Suprapubic skin (tissue), 4 donors: ENCODE results near the gene PPP4C. TPM values are rescaled to one million over a fixed set of nuclear protein-coding genes. Genes with fewer than 3 reads are reported as not detected.

ENCODE experiments used
- DNase-seq, 2 donors: peaks; one replicate each; pipeline ENCODE4 v3.0.0-alpha.2; 2019; ENCODE audit warnings: low spot score in 2 of 2
- H3K27ac ChIP-seq: fragments of 200-600 bp; sonication (generic); one replicate; pipeline ENCODE4 v1.5.1; 2019
- H3K27me3 ChIP-seq: fragments of 200-600 bp; sonication (generic); one replicate; pipeline ENCODE4 v1.5.1; 2019
- H3K36me3 ChIP-seq: fragments of 200-600 bp; sonication (generic); one replicate; pipeline ENCODE4 v1.5.1; 2019
- H3K4me1 ChIP-seq: fragments of 200-600 bp; sonication (generic); one replicate; pipeline ENCODE4 v1.5.1; 2019
- H3K4me3 ChIP-seq: fragments of 200-600 bp; sonication (generic); one replicate; pipeline ENCODE4 v1.5.1; 2019; ENCODE audit warnings: mild to moderate bottlenecking
- H3K9me3 ChIP-seq: fragments of 200-600 bp; sonication (generic); one replicate; pipeline ENCODE4 v1.5.1; 2019
- EP300 ChIP-seq: sonication (generic); formaldehyde crosslinking; IDR thresholded peaks from one replicate; pipeline ENCODE4 v1.6.1; 2017; ENCODE audit warnings: antibody characterized with exemption
- POLR2A ChIP-seq, 2 donors: fragments of 450-650 bp; IDR thresholded peaks; one replicate each; pipeline ENCODE4 v1.6.1; 2017; ENCODE audit warnings: antibody characterized with exemption in 2 of 2, mild to moderate bottlenecking in 2 of 2, moderate library complexity in 2 of 2
- POLR2AphosphoS5 ChIP-seq, 3 donors: sonication (generic); formaldehyde crosslinking; IDR thresholded peaks; one replicate each; pipeline ENCODE4 v1.6.1; 2017; ENCODE audit warnings: antibody characterized with exemption in 3 of 3
- WGBS: methylation state at CpG from one replicate; pipeline ENCODE4 v1.1.5; 2018; 5-methylcytosine and 5-hydroxymethylcytosine counted together
- total RNA-seq, 4 donors: library from RNA; depleted of rRNA; stranded (reverse); fragments of >200 nt; gene quantifications; one replicate each; pipeline ENCODE4 v1.1.0, GENCODE V29; 2016
- TF ChIP-seq, protein P1 (sequence below), 2 donors: fragments of 200-600 bp in 1 of 2; fragments of 450-650 bp in 1 of 2; sonication (generic) in 1 of 2; IDR thresholded peaks; one replicate each; pipeline ENCODE4 v1.5.1; 2016 to 2019; ENCODE audit warnings: antibody characterized with exemption in 2 of 2, mild to moderate bottlenecking in 1 of 2, moderate library complexity in 1 of 2

Gene PPP4C
- total RNA-seq, 4 donors from 2014 or later: 52.0 to 66.0 (median 61.2) TPM

GRCh38 chr16:30063893-30064728, 11.7 kb upstream of the PPP4C start:
- Histone ChIP-seq H3K27ac (peak overlapping the region; percentile 98), H3K4me1 (peaks cover 52% of the 10 kb centered on the region), H3K4me3 (peak overlapping the region; percentile 96), H3K36me3 (peaks cover 18% of the 10 kb centered on the region), H3K9me3 (no peaks in the 10 kb centered on the region), H3K27me3 (no peaks in the 10 kb centered on the region)
- DNase-seq: no peak
- 0% methylated on average over 13 of the region's 27 CpGs for WGBS
- no peak for TF ChIP-seq POLR2A (IDR thresholded peaks at IDR 0.05)
- TF ChIP-seq, protein P1, sequence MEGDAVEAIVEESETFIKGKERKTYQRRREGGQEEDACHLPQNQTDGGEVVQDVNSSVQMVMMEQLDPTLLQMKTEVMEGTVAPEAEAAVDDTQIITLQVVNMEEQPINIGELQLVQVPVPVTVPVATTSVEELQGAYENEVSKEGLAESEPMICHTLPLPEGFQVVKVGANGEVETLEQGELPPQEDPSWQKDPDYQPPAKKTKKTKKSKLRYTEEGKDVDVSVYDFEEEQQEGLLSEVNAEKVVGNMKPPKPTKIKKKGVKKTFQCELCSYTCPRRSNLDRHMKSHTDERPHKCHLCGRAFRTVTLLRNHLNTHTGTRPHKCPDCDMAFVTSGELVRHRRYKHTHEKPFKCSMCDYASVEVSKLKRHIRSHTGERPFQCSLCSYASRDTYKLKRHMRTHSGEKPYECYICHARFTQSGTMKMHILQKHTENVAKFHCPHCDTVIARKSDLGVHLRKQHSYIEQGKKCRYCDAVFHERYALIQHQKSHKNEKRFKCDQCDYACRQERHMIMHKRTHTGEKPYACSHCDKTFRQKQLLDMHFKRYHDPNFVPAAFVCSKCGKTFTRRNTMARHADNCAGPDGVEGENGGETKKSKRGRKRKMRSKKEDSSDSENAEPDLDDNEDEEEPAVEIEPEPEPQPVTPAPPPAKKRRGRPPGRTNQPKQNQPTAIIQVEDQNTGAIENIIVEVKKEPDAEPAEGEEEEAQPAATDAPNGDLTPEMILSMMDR (IDR thresholded peaks at IDR 0.05): peak in 1 of 2 donors; percentile 28
- TF ChIP-seq EP300: no peak
- TF ChIP-seq POLR2AphosphoS5 (IDR thresholded peaks at IDR 0.05): no peak

GRCh38 chr16:30064729-30065101, 11.1 kb upstream of the PPP4C start:
- DNase-seq: no peak
- Histone ChIP-seq H3K27ac (peak overlapping the region; percentile 98), H3K4me3 (peak overlapping the region; percentile 96), H3K27me3 (no peaks in the 10 kb centered on the region), H3K36me3 (peaks cover 24% of the 10 kb centered on the region), H3K4me1 (peaks cover 58% of the 10 kb centered on the region), H3K9me3 (no peaks in the 10 kb centered on the region)
- no peak for TF ChIP-seq POLR2AphosphoS5 (IDR thresholded peaks at IDR 0.05)
- TF ChIP-seq, protein P1 (IDR thresholded peaks at IDR 0.05): no peak
- TF ChIP-seq POLR2A (IDR thresholded peaks at IDR 0.05): no peak
- TF ChIP-seq EP300: no peak
- 3% methylated on average over 10 of the region's 25 CpGs for WGBS

- H3K4me1 ChIP-seq: peaks cover 64% of the 10 kb centered on the region
- peak; percentile 98 to 99 for DNase-seq
- peak; percentile 6 to 85 (median 75) for TF ChIP-seq POLR2AphosphoS5 (IDR thresholded peaks at IDR 0.05)
- TF ChIP-seq POLR2A (IDR thresholded peaks at IDR 0.05): peak; percentile 92 to 98
- TF ChIP-seq, protein P1 (IDR thresholded peaks at IDR 0.05): no peak
- TF ChIP-seq EP300: no peak
- no peaks in the 10 kb centered on the region for H3K27me3 ChIP-seq
- peaks cover 30% of the 10 kb centered on the region for H3K36me3 ChIP-seq
- 0% methylated on average over 23 of the region's 99 CpGs for WGBS
- no peaks in the 10 kb centered on the region for H3K9me3 ChIP-seq
- H3K27ac ChIP-seq: peak within 1 kb of the TSS; percentile 98
- peak within 1 kb of the TSS; percentile 96 for H3K4me3 ChIP-seq
Measured at GRCh38 chr16:30065102-30065942, 10.5 kb upstream of the PPP4C start, which contains the start of gene ALDOA. Gene ALDOA (plus strand): TSS chr16:30065760. CDS start chr16:30066898, 1,138 bp downstream.

DNA sequence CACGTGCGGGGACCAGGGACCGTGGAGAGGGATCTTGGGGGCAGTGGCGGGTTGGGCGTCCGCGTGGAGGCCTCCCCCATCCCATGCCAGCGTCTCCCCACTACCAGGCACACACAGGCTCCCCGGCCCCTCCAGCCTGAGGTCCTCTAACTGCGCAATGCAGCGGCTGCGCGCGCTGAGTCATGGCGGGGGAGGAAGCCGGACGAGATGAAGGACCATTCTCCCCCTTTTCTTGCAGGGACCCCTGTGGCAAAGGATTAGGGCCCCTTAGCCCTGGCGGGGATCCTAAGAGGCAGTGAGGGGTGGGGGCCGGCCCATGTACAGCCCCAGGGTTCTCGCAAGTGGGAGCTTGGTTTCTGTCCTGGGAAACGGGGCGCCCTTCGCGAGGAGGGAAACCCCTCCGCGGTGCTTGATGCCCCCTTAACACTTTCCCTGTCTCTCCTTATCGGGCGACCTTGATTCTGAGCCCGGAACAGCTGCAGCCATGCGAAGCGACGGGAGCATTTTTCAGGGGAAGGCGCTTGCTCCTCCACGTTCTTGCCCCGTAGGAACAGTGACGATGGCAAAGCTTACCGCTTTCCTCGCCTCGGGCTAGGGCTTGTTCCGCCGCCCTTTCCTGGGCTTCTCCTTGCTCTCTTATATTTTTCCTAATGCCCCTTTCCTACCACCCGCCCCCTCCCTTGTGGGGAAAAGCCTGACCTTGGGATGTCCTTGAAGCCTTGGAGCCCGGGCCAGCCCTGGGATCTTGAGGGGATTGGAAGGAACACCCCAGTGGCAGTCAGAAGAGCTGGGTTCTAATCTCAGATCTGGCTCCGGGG, 9.6 kb upstream of the PPP4C start:
- no peaks in the 10 kb centered on the region for H3K27me3 ChIP-seq
- DNase-seq: no peak
- H3K4me3 ChIP-seq: peak overlapping the region; percentile 96
- 1% methylated on average over 35 of the region's 44 CpGs for WGBS
- H3K4me1 ChIP-seq: peaks cover 58% of the 10 kb centered on the region
- H3K27ac ChIP-seq: peak overlapping the region; percentile 98
- TF ChIP-seq POLR2A (IDR thresholded peaks at IDR 0.05): no peak
- TF ChIP-seq POLR2AphosphoS5 (IDR thresholded peaks at IDR 0.05): peak in 1 of 3 donors; percentile 0
- no peaks in the 10 kb centered on the region for H3K9me3 ChIP-seq
- peaks cover 36% of the 10 kb centered on the region for H3K36me3 ChIP-seq
